ENCODE measurements around the gene PAK5.
"Not testable (repeated sequence)": the region's sequence is repeated elsewhere in the genome, so short reads cannot be mapped to it uniquely, and the experiment has no call there.

Gene PAK5

DNA sequence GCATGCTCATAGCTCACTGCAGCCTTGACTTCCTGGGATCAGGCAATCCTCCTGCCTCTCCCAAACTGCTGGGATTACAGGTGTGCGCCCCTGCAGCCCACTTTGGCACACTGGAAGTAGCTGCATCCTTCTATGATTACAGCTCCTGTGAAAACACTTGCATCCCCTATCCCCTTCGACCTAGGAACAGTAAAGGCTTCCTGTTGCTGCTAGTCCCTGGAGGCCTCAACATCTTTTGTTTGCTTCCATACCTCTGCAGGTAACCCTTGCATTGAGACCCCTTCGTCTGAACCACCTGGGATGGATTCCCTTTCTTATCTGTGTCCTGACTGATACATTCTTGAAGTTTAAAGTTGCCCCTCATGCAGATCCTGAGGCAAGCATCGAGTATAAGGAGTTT is 152.4 kb downstream of the PAK5 start:
- no peak for FAIRE-seq

DNA sequence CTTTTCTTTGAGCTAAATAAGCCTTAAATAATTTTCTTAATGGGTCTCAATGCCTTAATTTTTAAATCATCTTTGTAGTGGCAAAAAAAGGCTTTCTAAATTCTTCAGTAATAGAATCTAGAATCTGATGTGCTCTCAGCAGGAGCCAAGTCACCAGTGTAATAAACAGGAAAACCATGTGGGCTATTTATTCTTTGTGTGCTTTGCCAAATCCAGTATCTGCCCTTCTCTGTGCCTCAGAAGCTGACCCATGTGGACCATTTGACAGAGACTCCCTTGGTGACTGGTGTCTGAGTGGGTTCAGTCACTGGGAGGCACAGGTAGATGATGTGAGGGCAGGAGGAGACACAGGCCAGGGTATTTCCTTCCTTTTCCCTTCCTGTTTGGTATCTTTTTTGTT is 152.9 kb downstream of the PAK5 start:
- DNase-seq (ENCODE audit: insufficient read length, low spot score) (no peak), FAIRE-seq (no peak)
- no peak for TF ChIP-seq POLR2A (IDR thresholded peaks at IDR 0.05; ENCODE audit: low read depth, low read length)

More for the DNA sequence above, 152.4 kb downstream of the PAK5 start:
- no peak for DNase-seq (ENCODE audit: insufficient read length, low spot score)
- no peak for TF ChIP-seq POLR2A (IDR thresholded peaks at IDR 0.05; ENCODE audit: low read depth, low read length)

DNA sequence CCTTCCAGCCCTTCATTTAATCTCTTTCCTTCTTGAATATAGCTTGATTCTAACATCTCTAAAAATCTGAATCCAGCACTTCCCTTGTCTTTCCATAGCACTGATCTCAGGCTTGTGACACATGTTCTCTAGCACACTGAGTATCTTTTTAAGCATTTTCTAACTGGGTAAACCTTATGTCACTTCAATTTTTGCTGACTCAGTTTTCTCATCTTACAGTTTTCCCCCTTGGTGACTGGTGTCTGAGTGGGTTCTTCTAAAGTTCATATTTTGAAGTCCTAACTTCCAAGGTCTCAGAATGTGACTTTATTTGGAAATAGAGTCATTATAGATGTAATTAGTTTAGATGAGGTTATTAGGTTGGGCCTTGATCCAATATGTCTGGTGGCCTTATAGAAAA is 153.9 kb downstream of the PAK5 start:
- DNase-seq (ENCODE audit: insufficient read length, low spot score) = no peak
- no peak for TF ChIP-seq POLR2A (IDR thresholded peaks at IDR 0.05; ENCODE audit: low read depth, low read length)
- FAIRE-seq = no peak

DNA sequence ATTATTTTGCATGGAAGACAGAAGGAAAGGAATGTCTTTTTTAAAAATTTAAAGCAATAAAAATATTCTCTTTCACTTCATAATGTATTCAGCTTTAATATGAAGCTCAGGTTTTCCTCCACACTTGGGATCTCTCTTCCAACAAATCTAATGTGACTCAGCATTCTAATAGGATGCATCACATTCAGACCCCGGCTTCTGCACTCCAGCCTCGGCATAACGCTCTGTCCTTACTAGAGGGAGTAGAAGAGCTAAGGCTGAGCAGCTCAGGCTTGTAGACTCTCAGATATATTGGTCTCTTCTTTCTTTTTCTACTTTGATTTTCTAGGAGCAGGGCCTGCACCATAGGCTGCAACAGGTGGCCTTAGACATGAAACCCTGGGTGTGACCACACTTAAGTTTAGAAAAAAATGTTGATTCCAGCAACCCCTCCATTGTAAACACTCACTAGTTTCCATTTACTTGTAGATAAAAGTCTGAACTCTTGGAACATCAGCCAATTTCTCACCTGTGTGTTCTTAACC is 161.7 kb downstream of the PAK5 start:
- DNase-seq (ENCODE audit: insufficient read length, low spot score) = no peak
- FAIRE-seq = no peak
- TF ChIP-seq POLR2A (IDR thresholded peaks at IDR 0.05; ENCODE audit: low read depth, low read length) = no peak

DNA sequence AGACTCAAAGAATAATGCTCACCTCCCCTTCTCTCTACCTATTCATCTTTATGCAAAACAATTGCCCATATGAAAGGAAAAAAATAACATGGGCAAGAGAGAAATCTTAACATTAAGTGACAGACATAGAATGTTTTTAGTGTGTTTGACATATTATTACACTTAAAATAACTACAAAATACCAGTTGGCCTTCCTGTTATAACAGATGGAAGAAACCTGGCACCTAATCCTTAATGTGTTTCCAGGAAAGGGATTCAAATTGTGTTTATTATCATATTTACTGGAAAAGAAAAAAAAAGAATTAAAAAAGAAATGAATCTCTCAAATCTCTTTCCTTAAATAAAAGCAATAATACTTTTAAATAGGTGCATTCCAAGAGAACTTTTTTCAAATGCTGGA is 165.9 kb downstream of the PAK5 start:
- no peak for FAIRE-seq
- TF ChIP-seq POLR2A (IDR thresholded peaks at IDR 0.05; ENCODE audit: low read depth, low read length) = no peak
- no peak for DNase-seq (ENCODE audit: insufficient read length, low spot score)

DNA sequence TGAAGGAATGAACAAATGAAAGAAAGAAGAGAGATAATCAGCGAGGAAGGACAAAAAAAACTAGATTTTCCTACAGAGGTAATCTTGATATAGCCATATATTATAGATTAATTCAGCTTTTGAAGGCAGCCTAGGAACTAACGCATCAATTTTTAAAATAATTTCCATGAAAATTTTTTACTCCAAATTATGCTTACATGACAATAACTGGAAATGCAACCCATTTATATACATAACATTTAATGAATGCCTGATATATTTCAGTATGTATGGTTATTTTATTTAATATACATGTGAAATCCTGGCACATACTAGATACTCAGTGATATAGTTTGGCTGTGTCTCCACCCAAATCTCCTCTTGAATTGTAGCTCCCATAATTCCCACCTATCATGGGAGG is 166.8 kb downstream of the PAK5 start:
- DNase-seq (ENCODE audit: insufficient read length, low spot score) (no peak), FAIRE-seq (no peak)
- no peak for TF ChIP-seq POLR2A (IDR thresholded peaks at IDR 0.05; ENCODE audit: low read depth, low read length)

DNA sequence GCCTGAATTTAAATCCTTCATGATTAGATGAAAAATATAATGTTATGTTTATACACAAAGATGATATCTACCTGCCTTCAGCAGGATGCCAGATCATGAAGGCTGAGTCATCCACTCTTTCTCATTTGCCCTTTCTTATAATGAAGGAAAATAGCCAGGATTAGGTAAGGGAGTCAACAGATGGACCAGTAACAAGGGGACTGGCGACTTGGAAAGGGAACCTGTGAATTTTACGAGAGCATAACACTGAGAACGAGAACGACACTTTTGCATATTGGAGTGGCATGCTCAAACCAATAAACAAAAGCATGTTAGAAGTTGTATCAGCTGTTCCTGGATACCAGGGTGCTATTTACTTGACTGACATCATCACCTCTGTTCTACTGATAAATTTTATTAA is 170.5 kb downstream of the PAK5 start:
- TF ChIP-seq POLR2A (IDR thresholded peaks at IDR 0.05; ENCODE audit: low read depth, low read length) = no peak
- DNase-seq (ENCODE audit: insufficient read length, low spot score) (no peak), FAIRE-seq (no peak)

DNA sequence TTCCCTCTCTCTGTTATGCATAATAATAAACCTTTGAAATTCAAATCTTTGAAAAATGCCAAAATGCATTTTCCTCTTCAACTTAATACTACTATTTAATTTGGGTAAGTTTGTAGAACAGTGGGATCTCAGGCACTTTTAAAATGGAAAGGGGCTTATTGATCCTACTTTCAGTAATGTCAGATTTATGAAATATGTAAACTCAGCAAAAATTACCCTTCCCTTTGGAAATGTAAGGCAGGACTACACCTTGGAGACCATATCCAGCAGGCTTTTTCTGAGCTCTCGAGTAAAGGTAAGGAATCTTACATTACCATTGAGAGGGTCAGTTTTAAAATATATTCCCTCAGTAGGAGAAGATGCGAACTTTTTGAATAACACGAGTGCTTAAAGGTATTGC is 175.5 kb downstream of the PAK5 start:
- DNase-seq (ENCODE audit: insufficient read length, low spot score) (no peak), FAIRE-seq (no peak)
- TF ChIP-seq POLR2A (IDR thresholded peaks at IDR 0.05; ENCODE audit: low read depth, low read length) = no peak

DNA sequence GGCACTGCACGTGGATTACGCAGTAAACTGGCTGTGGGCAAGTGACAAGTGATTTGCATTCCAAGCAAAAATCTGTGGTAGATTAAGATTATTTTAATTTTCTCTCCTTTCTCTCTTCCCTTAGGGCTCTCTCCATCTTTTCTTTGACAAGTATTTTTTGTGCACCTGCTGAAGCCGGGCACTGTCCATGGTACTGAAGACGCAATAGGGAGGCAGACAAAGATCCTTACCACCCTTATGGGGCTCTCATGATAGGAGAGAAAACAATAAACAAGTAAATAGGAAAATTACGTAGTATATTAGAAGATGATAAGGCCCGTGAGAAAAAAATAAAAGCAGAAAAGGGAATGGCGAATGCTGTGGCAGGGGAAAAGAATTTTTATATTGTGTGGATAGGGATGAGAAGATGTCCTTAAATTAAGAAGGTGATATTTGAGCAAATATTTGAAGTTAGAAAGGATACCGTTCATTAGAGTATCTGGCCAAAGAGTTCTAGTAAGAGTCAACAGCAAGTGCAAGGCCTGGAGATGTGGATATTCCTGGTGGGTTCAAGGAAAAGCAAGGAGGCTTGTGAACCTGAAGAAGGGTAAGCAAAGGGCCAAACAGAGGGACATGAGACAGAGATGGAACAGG is 178.5 kb downstream of the PAK5 start:
- no peak for DNase-seq (ENCODE audit: insufficient read length, low spot score)

DNA sequence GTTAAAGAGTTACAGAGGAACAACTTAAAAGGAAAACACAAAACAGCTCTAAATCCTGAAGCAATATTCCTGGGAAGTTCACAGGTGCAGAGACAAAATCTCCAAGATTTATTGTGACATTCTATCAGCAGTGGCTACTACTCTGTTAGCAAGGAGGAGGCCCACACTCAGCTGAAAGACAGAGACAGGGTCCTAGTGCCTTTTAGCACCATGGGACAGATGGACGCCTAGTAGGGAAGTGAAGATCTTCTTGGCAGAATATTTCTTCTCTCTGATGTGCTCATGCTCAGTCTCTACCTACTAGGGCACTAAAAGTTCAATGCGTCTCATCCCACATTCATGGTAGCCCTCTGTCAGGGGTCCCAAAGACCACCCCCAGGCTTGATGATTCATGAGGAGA is 191.1 kb downstream of the PAK5 start:
- FAIRE-seq = no peak
- DNase-seq (ENCODE audit: insufficient read length, low spot score) = no peak
- TF ChIP-seq POLR2A (IDR thresholded peaks at IDR 0.05; ENCODE audit: low read depth, low read length) = no peak

More for the DNA sequence above, 178.5 kb downstream of the PAK5 start:
- FAIRE-seq = no peak
- no peak for TF ChIP-seq POLR2A (IDR thresholded peaks at IDR 0.05; ENCODE audit: low read depth, low read length)

DNA sequence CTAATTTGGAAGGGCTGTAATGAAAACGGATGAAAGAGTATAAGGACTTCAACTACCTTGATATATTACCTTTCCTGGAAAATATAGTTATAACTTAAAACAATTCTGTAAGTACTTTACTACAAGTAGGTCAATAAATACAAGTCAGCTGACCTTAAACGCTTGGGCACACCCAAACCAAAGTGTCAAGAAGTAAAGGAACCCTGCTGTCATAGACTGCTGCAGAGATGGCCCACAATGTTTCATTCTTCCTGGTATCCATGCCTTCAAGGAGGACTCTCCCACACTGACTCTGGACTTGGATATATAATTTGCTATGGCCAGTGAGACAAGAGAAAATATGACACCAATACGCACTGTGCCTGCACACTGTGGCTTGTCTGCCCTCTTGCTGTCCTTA is 192.5 kb downstream of the PAK5 start:
- FAIRE-seq (no peak), DNase-seq (ENCODE audit: insufficient read length, low spot score) (no peak)
- TF ChIP-seq POLR2A (IDR thresholded peaks at IDR 0.05; ENCODE audit: low read depth, low read length) = no peak

DNA sequence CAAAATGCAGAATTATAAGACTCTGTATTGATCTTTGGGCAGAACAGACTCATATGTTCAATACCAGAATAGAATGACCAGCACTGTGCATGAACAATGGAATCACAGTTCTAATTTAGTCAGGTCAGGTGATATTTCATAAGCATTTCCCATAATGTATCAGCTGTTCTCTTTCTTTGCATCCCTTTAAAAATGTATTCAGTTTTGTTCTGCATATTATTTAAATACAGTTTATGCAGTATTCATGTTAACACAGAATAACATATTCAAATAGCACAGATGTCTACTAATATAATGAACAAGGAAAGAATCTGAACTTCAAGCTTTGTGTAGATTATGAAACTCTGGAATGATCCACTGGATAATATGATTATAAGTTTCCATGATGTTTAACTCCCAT is 196.0 kb downstream of the PAK5 start:
- no peak for DNase-seq (ENCODE audit: insufficient read length, low spot score)

DNA sequence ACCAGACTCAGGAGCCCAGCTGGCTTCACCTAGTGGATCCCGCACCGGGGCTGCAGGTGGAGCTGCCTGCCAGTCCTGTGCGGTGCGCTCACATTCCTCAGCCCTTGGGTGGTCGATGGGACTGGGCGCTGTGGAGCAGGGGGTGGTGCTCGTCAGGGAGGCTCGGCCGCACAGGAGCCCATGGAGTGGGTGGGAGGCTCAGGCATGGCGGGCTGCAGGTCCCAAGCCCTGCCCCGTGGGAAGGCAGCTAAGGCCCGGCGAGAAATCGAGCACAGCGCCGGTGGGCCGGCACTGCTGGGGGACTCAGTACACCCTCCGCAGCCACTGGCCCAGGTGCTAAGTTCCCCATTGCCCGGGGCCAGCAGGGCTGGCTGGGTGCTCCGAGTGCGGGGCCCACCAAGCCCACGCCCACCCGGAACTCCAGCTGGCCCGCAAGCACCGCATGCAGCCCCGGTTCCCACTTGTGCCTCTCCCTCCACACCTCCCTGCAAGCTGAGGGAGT is 197.3 kb downstream of the PAK5 start:
- DNase-seq (ENCODE audit: insufficient read length, low spot score); FAIRE-seq: not testable (repeated sequence)

More for the DNA sequence above, 196.0 kb downstream of the PAK5 start:
- FAIRE-seq = no peak
- no peak for TF ChIP-seq POLR2A (IDR thresholded peaks at IDR 0.05; ENCODE audit: low read depth, low read length)

DNA sequence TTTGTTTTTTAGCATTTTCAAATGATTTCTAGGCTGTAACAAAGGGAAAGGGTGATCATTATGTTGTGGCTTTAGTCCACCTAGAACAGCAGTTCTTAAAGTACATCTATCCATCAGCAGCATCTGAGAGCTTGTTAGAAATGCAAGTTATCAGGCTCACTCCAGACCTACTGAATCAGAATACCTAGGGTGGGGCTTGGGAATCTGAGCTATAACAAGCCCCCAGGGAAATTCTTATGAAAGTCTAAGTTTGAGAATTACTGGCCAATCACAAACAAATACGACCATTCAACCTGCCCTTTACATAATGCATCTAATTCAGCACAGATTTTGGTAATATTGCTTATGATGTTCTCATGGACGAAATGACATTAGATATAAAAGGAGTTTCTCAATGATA is 201.0 kb downstream of the PAK5 start:
- no peak for TF ChIP-seq POLR2A (IDR thresholded peaks at IDR 0.05; ENCODE audit: low read depth, low read length)
- FAIRE-seq (no peak), DNase-seq (ENCODE audit: insufficient read length, low spot score) (no peak)

DNA sequence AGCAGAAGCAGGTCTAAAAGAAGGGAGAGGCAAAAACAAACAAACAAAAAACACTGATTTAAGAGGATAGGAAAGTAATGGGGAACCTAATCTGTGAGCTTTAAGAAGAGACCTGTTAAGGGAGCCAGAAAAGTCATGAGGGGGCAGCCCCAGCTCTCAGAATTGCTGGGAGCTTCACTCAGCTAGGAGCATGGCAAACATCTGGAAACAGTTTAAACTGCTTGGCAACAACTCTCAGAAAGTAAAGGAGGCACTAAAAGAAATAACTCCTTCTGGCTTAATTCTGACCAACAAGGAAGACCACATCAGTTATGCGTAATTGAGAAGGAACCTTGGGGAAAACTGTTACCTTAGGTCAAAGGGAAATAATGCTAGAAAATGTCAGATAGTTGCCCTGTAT is 203.1 kb downstream of the PAK5 start:
- DNase-seq (ENCODE audit: insufficient read length, low spot score) (no peak), FAIRE-seq (no peak)
- no peak for TF ChIP-seq POLR2A (IDR thresholded peaks at IDR 0.05; ENCODE audit: low read depth, low read length)
